K562 (cell line): ENCODE results near the gene COL4A2. TPM values are rescaled to one million over a fixed set of nuclear protein-coding genes. Genes with fewer than 3 reads are reported as not detected.

Experiments used
- ATAC-seq: fragments of 200-7000 bp; cut with Tn5 transposase; 3 replicates; pipeline ENCODE4 v1.9.1; 2020; ENCODE audit warnings: moderate library complexity
- BruUV-seq: library from RNA; stranded (reverse); fragments of 400-500 nt; replicated peaks from 2 replicates; lab custom pipeline; 2021; lab: Mats Ljungman, UMichigan
- CTCF ChIA-PET: fragments of 300-600 bp; formaldehyde crosslinking; extraction: SDS; loops from one replicate; lab custom pipeline; 2021; ENCODE audit warnings: low intra/inter-chr PET ratio; lab: Yijun Ruan, JAX
- POLR2A ChIA-PET: fragments of 300-600, 350-650 bp; sonication (Branson Sonifier 250); formaldehyde crosslinking; extraction: SDS; loops from one replicate; lab custom pipeline; 2021; ENCODE audit warnings: antibody characterized with exemption, inconsistent platforms; lab: Yijun Ruan, JAX
- DNase-seq, 4 experiments: peaks; one replicate each; pipeline versions ENCODE4 v3.0.0 to v3.0.0-alpha.2; 2011 to 2018; ENCODE audit warnings: low spot score in 3 of 4, mixed read lengths in 3 of 4; ENCODE audit errors: extremely low read depth in 1 of 4
- FAIRE-seq: peaks from 2 replicates; lab custom pipeline; 2011; peaks lifted over from hg19 to GRCh38; lab: Jason Lieb, UNC
- H2AFZ ChIP-seq: 2 replicates; pipeline ENCODE4 v1.6.0; 2011; ENCODE audit warnings: low read depth, low read length, control low read depth, inconsistent platforms
- H3K27ac ChIP-seq: fragments of 200-600 bp; 3 replicates; pipeline ENCODE4 v1.8.0; 2011; ENCODE audit warnings: low read depth, mild to moderate bottlenecking, control low read depth, inconsistent platforms, low read length, moderate library complexity, mixed read lengths; ENCODE audit errors: extremely low read depth
- H3K27me3 ChIP-seq, 2 experiments: fragments of 300-600 bp in 1 of 2; 2 replicates in 1 of 2; 3 replicates in 1 of 2; pipeline versions ENCODE4 v1.6.0 to v1.8.0; 2011; ENCODE audit warnings: inconsistent platforms in 2 of 2, low read length in 2 of 2, mild to moderate bottlenecking in 1 of 2, mixed read lengths in 1 of 2, moderate library complexity in 1 of 2; ENCODE audit not compliant: control insufficient read depth in 2 of 2, insufficient read depth in 2 of 2
- H3K36me3 ChIP-seq: fragments of 300-600 bp; 3 replicates; pipeline ENCODE4 v1.8.0; 2011; ENCODE audit warnings: mild to moderate bottlenecking, low read length, inconsistent platforms; ENCODE audit not compliant: control insufficient read depth, insufficient read depth
- H3K4me1 ChIP-seq, 2 experiments: fragments of 200-600 bp in 1 of 2; replicated peaks in 1 of 2; 2 replicates in 1 of 2; 3 replicates in 1 of 2; pipeline versions ENCODE4 v1.5.1 to v1.8.0; 2011; ENCODE audit warnings: inconsistent platforms in 2 of 2, low read length in 2 of 2, mild to moderate bottlenecking in 1 of 2, mixed read lengths in 1 of 2, moderate library complexity in 1 of 2; ENCODE audit not compliant: control insufficient read depth in 2 of 2, insufficient read depth in 2 of 2
- H3K4me2 ChIP-seq: 2 replicates; pipeline ENCODE4 v1.6.1; 2011; ENCODE audit warnings: low read length, control low read depth, inconsistent platforms, mixed read lengths; ENCODE audit not compliant: insufficient read depth
- H3K4me3 ChIP-seq: fragments of 200-600 bp; sonication (generic), shearing (Covaris generic); 2 replicates; pipeline ENCODE4 v1.5.1; 2016; ENCODE audit warnings: control low read depth, inconsistent platforms
- H3K79me2 ChIP-seq: fragments of 200-600 bp; 3 replicates; pipeline ENCODE4 v1.8.0; 2011; ENCODE audit warnings: low read length, inconsistent platforms; ENCODE audit not compliant: control insufficient read depth, insufficient read depth
- H3K9ac ChIP-seq, 2 experiments: 2 replicates each; pipeline versions ENCODE4 v1.6.0 to v1.6.1; 2011; ENCODE audit warnings: low read depth in 2 of 2, low read length in 2 of 2, control low read depth in 1 of 2, inconsistent platforms in 1 of 2, mild to moderate bottlenecking in 1 of 2, mixed read lengths in 1 of 2; ENCODE audit not compliant: insufficient read depth in 1 of 2
- H3K9me1 ChIP-seq: one replicate; pipeline ENCODE4 v1.6.0; 2011; ENCODE audit warnings: inconsistent platforms, mild to moderate bottlenecking, low read length, moderate library complexity; ENCODE audit not compliant: control insufficient read depth, insufficient read depth
- H3K9me3 ChIP-seq: replicated peaks from 2 replicates; pipeline ENCODE4 v1.5.1; 2011; ENCODE audit warnings: low read depth, low read length, inconsistent platforms; ENCODE audit not compliant: control insufficient read depth, insufficient read depth
- H4K20me1 ChIP-seq: replicated peaks from 2 replicates; pipeline ENCODE4 v1.6.1; 2011; ENCODE audit warnings: low read length, inconsistent platforms, mixed read lengths; ENCODE audit not compliant: control insufficient read depth, insufficient read depth
- BRCA1 ChIP-seq, 2 experiments: fragments of 450-650 bp in 1 of 2; sonication (generic) in 1 of 2; formaldehyde crosslinking in 1 of 2; IDR thresholded peaks; 2 replicates each; pipeline versions ENCODE4 v1.5.0 to v1.6.1; 2017 to 2020; ENCODE audit warnings: mild to moderate bottlenecking in 1 of 2, missing genetic modification reagents in 1 of 2
- ELF2 ChIP-seq: fragments of 250-450 bp; sonication (Bioruptor Pico); IDR thresholded peaks from 2 replicates; pipeline ENCODE4 v1.5.0; 2021; ENCODE audit warnings: mild to moderate bottlenecking
- HCFC1 ChIP-seq: IDR thresholded peaks from 2 replicates; pipeline ENCODE4 v1.6.1; 2012; ENCODE audit warnings: low read depth, low read length, improper control_type of control experiment
- NCOA4 ChIP-seq: fragments of 450-650 bp; IDR thresholded peaks from 2 replicates; pipeline ENCODE4 v1.6.1; 2018; ENCODE audit warnings: mild to moderate bottlenecking; ENCODE audit not compliant: partially characterized antibody
- NCOA6 ChIP-seq: fragments of 450-650 bp; IDR thresholded peaks from 2 replicates; pipeline ENCODE4 v1.6.1; 2017; ENCODE audit warnings: mild to moderate bottlenecking
- NFIX ChIP-seq: fragments of 250-450 bp; sonication (Bioruptor Pico); IDR thresholded peaks from 2 replicates; pipeline ENCODE4 v1.4.0; 2020; ENCODE audit warnings: low read depth, mild to moderate bottlenecking, moderate library complexity
- TAF7 ChIP-seq: fragments of 450-650 bp; IDR thresholded peaks from 2 replicates; pipeline ENCODE4 v1.6.1; 2016; ENCODE audit warnings: missing genetic modification characterization, missing compliant biosample characterization
- ZFPM2 ChIP-seq: fragments of 250-450 bp; sonication (Bioruptor Pico); IDR thresholded peaks from 2 replicates; pipeline ENCODE4 v1.5.1; 2022; ENCODE audit warnings: mild to moderate bottlenecking
- WGBS: fragments of 100-300 bp; shearing (Covaris generic); methylation state at CpG from one replicate; pipeline ENCODE4 v1.1.6; 2016; ENCODE audit warnings: low coverage, mixed read lengths; ENCODE audit not compliant: insufficient coverage; ENCODE audit errors: missing lambda C conversion rate; 5-methylcytosine and 5-hydroxymethylcytosine counted together
- in situ Hi-C: fragments of 300-500 bp; cut with MboI; formaldehyde crosslinking; loops from 4 replicates; pipeline ENCODE4 v1.15.0; 2018; ENCODE audit warnings: inconsistent platforms, mixed read lengths
- intact Hi-C: fragments of 100-400 bp; cut with micrococcal nuclease; formaldehyde crosslinking; loops from 2 replicates; pipeline ENCODE4 v1.14.2; 2022
- polyA plus RNA-seq, 8 experiments: library from polyadenylated mRNA; depleted of rRNA in 4 of 8; stranded (reverse) in 5 of 8; unstranded in 3 of 8; fragments of >200 nt; fragmentation: Nextera tagmentation in 2 of 8; fragmentation: Illumina TruSeq in 1 of 8; extraction: Ambion mirVana in 2 of 8; extraction: Trizol in 1 of 8; gene quantifications; 2 replicates each; pipeline versions ENCODE4 v1.2.1 to v1.2.3, GENCODE V29; 2011 to 2014; ENCODE audit warnings: inconsistent platforms in 1 of 8, missing spikeins in 1 of 8
- total RNA-seq, 7 experiments: library from RNA; depleted of rRNA in 6 of 7; stranded (reverse); fragments of >200 nt in 6 of 7; fragmentation: Illumina TruSeq in 2 of 7; extraction: Trizol in 2 of 7; gene quantifications; 2 replicates each; pipeline versions ENCODE4 v1.2.1 to v1.2.3, GENCODE V29; 2011 to 2021; ENCODE audit warnings: low replicate concordance in 1 of 7
- TF ChIP-seq, protein P1 (sequence below), 2 experiments: fragments of 450-650 bp in 1 of 2; sonication (generic) in 1 of 2; formaldehyde crosslinking in 1 of 2; IDR thresholded peaks; 2 replicates each; pipeline versions ENCODE4 v1.7.1 to v1.9.0; 2016 to 2022; ENCODE audit warnings: inconsistent platforms in 1 of 2, mild to moderate bottlenecking in 1 of 2, missing genetic modification reagents in 1 of 2

The COL4A2 gene
- total and polyA plus RNA-seq, 9 of the 15 experiments (the other 6 are each of a cell fraction or from before 2014, with no cell fraction given) = 0.13 to 15.2 (median 8.1) TPM

DNA sequence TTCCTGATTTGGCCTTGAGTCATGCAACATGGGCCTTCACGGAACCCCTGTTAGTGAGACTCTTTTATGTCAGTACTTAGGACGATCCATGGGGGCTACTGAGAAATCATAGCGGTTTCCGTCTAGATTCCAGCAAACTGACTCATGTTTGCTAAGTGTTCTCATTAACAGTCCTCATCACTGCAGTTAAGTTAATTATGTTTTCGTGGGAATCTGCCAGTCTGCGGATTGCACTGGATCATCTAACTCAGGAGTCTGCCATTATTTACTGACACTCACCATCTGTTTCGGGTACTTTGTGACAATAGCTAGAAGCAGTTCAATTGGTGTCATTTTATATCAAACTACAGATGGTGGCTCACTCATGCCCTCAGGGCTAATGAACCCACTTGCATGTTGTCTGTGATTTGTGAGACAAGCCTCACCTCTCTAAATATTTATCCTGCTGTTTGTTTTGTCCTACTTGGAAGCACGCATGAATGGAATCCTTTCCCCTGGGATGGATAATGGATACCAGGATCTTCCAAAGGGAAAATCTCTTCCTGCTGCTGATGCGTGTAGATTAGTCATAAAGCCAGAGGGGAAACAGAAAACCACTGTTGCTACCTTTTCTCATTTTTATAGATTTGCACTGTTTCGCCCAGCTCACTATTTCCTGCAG, 192.7 kb downstream of the COL4A2 start:
- intact Hi-C loops (no loop called here), in situ Hi-C loops (no loop called here)
- ATAC-seq = no peak
- no peaks in the 10 kb centered on the region for H4K20me1 ChIP-seq
- H3K27ac ChIP-seq = no peak overlapping the region
- H3K79me2 ChIP-seq = no peaks in the 10 kb centered on the region; the same call in 2 of the 3 replicates
- no peak for FAIRE-seq
- ChIA-PET CTCF (no interaction called here), POLR2A (interaction anchor here (1.0 kb wide), 1 partner anchor 17 kb away, joined by 4 read pairs; no protein-coding TSS in a partner anchor)
- no peaks in the 10 kb centered on the region for H3K9me1 ChIP-seq
- 0 out of 2 replicates have a peak, but pooled peaks cover 1% of the 10 kb centered on the region for H3K9me3 ChIP-seq
- no peak overlapping the region for H3K9ac ChIP-seq
- BruUV-seq = no TSS peak
- H3K27me3 ChIP-seq = no peaks in the 10 kb centered on the region
- no peak overlapping the region for H3K4me3 ChIP-seq
- no peak overlapping the region for H2AFZ ChIP-seq
- 56% methylated on average over 10 of the region's 10 CpGs for WGBS
- H3K36me3 ChIP-seq = no peaks in the 10 kb centered on the region
- H3K4me2 ChIP-seq = no peak overlapping the region
- TF ChIP-seq, protein P1, sequence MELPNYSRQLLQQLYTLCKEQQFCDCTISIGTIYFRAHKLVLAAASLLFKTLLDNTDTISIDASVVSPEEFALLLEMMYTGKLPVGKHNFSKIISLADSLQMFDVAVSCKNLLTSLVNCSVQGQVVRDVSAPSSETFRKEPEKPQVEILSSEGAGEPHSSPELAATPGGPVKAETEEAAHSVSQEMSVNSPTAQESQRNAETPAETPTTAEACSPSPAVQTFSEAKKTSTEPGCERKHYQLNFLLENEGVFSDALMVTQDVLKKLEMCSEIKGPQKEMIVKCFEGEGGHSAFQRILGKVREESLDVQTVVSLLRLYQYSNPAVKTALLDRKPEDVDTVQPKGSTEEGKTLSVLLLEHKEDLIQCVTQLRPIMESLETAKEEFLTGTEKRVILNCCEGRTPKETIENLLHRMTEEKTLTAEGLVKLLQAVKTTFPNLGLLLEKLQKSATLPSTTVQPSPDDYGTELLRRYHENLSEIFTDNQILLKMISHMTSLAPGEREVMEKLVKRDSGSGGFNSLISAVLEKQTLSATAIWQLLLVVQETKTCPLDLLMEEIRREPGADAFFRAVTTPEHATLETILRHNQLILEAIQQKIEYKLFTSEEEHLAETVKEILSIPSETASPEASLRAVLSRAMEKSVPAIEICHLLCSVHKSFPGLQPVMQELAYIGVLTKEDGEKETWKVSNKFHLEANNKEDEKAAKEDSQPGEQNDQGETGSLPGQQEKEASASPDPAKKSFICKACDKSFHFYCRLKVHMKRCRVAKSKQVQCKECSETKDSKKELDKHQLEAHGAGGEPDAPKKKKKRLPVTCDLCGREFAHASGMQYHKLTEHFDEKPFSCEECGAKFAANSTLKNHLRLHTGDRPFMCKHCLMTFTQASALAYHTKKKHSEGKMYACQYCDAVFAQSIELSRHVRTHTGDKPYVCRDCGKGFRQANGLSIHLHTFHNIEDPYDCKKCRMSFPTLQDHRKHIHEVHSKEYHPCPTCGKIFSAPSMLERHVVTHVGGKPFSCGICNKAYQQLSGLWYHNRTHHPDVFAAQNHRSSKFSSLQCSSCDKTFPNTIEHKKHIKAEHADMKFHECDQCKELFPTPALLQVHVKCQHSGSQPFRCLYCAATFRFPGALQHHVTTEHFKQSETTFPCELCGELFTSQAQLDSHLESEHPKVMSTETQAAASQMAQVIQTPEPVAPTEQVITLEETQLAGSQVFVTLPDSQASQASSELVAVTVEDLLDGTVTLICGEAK (IDR thresholded peaks at IDR 0.05) = no peak
- TF ChIP-seq, protein P1 (CRISPR knock-in tag; IDR thresholded peaks at IDR 0.05) = no peak
- no peak for TF ChIP-seq ZFPM2 (CRISPR knock-in tag)
- no peak for TF ChIP-seq NFIX (CRISPR knock-in tag)
- no peak for TF ChIP-seq NCOA6
- no peak for TF ChIP-seq BRCA1 (IDR thresholded peaks at IDR 0.05)
- no peak for TF ChIP-seq BRCA1 (CRISPR knock-in tag; IDR thresholded peaks at IDR 0.05)
- TF ChIP-seq ELF2 (CRISPR knock-in tag) = no peak
- TF ChIP-seq TAF7 (tag) = no peak
- no peak for TF ChIP-seq NCOA4
- TF ChIP-seq HCFC1 = no peak
- peaks cover 14 to 20% of the 10 kb centered on the region in 2 experiments for H3K4me1 ChIP-seq
- no peak for DNase-seq
